KMS-11 (cell line): Measurements from ENCODE around the gene SDK2.

Experiments used
- H2AFZ ChIP-seq: fragments of 200-600 bp; sonication (generic); 2 replicates; pipeline ENCODE4 v1.6.1; 2016; ENCODE audit warnings: antibody characterized with exemption, mixed run types, low read depth
- H3K27ac ChIP-seq: fragments of 200-600 bp; sonication (generic); 2 replicates; pipeline ENCODE4 v1.6.1; 2016; ENCODE audit warnings: mild to moderate bottlenecking, mixed run types
- H3K27me3 ChIP-seq: fragments of 200-600 bp; sonication (generic); 2 replicates; pipeline ENCODE4 v1.6.1; 2017; ENCODE audit warnings: mild to moderate bottlenecking, low read depth, mixed run types, moderate library complexity; ENCODE audit not compliant: insufficient read depth
- H3K36me3 ChIP-seq: fragments of 200-600 bp; sonication (generic); 2 replicates; pipeline ENCODE4 v1.6.1; 2017; ENCODE audit warnings: mild to moderate bottlenecking, mixed run types; ENCODE audit not compliant: insufficient read depth
- H3K4me1 ChIP-seq: fragments of 200-600 bp; sonication (generic); 2 replicates; pipeline ENCODE4 v1.6.1; 2016; ENCODE audit warnings: mild to moderate bottlenecking, low read depth, mixed run types; ENCODE audit not compliant: poor library complexity, severe bottlenecking
- H3K4me2 ChIP-seq: fragments of 200-600 bp; sonication (generic); 2 replicates; pipeline ENCODE4 v1.7.0; 2016; ENCODE audit warnings: mild to moderate bottlenecking, mixed run types
- H3K4me3 ChIP-seq: fragments of 200-600 bp; sonication (generic); IDR thresholded peaks from 2 replicates; pipeline ENCODE4 v1.6.1; 2017; ENCODE audit warnings: low read depth, low read length, mixed read lengths; ENCODE audit not compliant: insufficient read depth
- H3K79me2 ChIP-seq: fragments of 200-600 bp; sonication (generic); 2 replicates; pipeline ENCODE4 v1.6.1; 2016; ENCODE audit warnings: low read depth, mixed run types; ENCODE audit not compliant: insufficient read depth
- H3K9ac ChIP-seq: fragments of 200-600 bp; sonication (generic); 2 replicates; pipeline ENCODE4 v1.6.1; 2016; ENCODE audit warnings: mild to moderate bottlenecking, mixed run types
- H4K20me1 ChIP-seq: fragments of 200-600 bp; sonication (generic); 2 replicates; pipeline ENCODE4 v1.6.1; 2016; ENCODE audit warnings: mild to moderate bottlenecking, mixed run types; ENCODE audit not compliant: insufficient read depth
- CTCF ChIP-seq: fragments of 200-600 bp; sonication (generic); conservative IDR thresholded peaks from 2 replicates; pipeline ENCODE4 v1.6.1; 2017; ENCODE audit warnings: low read depth, mild to moderate bottlenecking, antibody characterized with exemption, low read length, moderate library complexity, mixed read lengths

Gene SDK2

GRCh38 chr17:73528679-73529078, 115.6 kb downstream of the SDK2 start:
- H3K36me3 ChIP-seq: no peaks in the 10 kb centered on the region
- H3K79me2 ChIP-seq: no peaks in the 10 kb centered on the region
- no peaks in the 10 kb centered on the region for H4K20me1 ChIP-seq
- H2AFZ ChIP-seq: no peak overlapping the region
- peaks cover 78% of the 10 kb centered on the region for H3K27me3 ChIP-seq
- H3K27ac ChIP-seq: no peak overlapping the region
- no peaks in the 10 kb centered on the region for H3K4me1 ChIP-seq
- TF ChIP-seq CTCF: no peak
- H3K4me3 ChIP-seq: no peak overlapping the region
- no peak overlapping the region for H3K4me2 ChIP-seq
- H3K9ac ChIP-seq: no peak overlapping the region

DNA sequence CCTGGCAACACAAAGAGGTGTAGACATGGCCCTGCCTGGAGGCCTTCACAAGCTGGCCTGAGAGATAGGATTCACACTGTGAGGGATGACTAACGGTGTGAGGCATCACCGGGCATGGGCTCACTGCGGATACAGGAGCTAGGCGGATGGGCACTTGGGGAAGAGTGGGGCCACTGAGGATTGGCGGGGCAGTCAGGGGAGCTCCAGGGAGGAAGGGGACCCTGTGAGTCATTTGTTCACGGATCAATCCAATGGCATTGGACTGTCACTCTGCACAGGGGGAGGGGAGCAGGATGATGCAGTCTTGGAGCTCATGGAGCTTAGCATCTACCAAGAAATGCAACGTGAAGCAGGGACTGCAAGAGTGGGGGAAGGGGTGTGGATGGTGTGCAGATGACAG, 117.3 kb downstream of the SDK2 start:
- Histone ChIP-seq H3K4me3 (no peak overlapping the region), H4K20me1 (no peaks in the 10 kb centered on the region), H3K79me2 (no peaks in the 10 kb centered on the region), H2AFZ (no peak overlapping the region), H3K27ac (no peak overlapping the region), H3K27me3 (peaks cover 82% of the 10 kb centered on the region), H3K4me2 (no peak overlapping the region), H3K36me3 (no peaks in the 10 kb centered on the region), H3K4me1 (no peaks in the 10 kb centered on the region), H3K9ac (no peak overlapping the region)
- TF ChIP-seq CTCF: no peak

GRCh38 chr17:73524941-73525679, 119.1 kb downstream of the SDK2 start:
- Histone ChIP-seq H3K9ac (no peak overlapping the region), H3K79me2 (no peaks in the 10 kb centered on the region), H3K4me2 (no peak overlapping the region), H3K27me3 (peaks cover 80% of the 10 kb centered on the region), H3K4me1 (no peaks in the 10 kb centered on the region), H2AFZ (no peak overlapping the region), H3K36me3 (no peaks in the 10 kb centered on the region), H3K4me3 (no peak overlapping the region), H4K20me1 (no peaks in the 10 kb centered on the region), H3K27ac (no peak overlapping the region)
- no peak for TF ChIP-seq CTCF

DNA sequence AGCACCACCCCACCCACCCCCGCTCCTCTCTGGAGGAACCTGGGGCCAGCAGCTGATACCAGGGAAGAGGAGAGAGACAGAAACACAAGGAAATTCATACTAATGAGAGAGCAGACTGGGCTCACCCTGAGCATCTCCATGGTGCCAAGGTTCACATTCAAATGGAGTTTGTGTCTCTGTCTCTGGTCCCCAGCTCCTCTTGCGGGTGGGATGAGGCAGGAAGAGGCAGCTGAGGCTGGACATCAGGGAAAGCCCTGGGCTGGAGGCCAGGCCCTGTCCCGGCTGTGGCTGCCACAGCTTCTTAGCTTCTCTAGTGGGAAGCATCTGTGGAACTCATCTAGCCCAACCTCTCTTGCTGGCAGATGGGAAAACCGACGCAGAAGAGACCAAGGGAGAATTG, 121.5 kb downstream of the SDK2 start:
- no peak for TF ChIP-seq CTCF

More for the DNA sequence above, 121.5 kb downstream of the SDK2 start:
- Histone ChIP-seq H3K27me3 (peaks cover 79% of the 10 kb centered on the region), H4K20me1 (no peaks in the 10 kb centered on the region), H3K36me3 (no peaks in the 10 kb centered on the region), H3K4me1 (no peaks in the 10 kb centered on the region), H3K4me3 (no peak overlapping the region), H3K9ac (no peak overlapping the region), H3K4me2 (no peak overlapping the region), H2AFZ (no peak overlapping the region), H3K27ac (no peak overlapping the region), H3K79me2 (no peaks in the 10 kb centered on the region)
